GM12875 (cell line): ENCODE results near the gene MRPL49.

ENCODE experiments used
- H3K4me3 ChIP-seq: one replicate; pipeline ENCODE4 v1.5.1; 2011; ENCODE audit warnings: low read depth, low read length, control low read depth
- CTCF ChIP-seq: IDR thresholded peaks from 2 replicates; pipeline ENCODE4 v1.5.1; 2011; ENCODE audit warnings: low read depth, mild to moderate bottlenecking, control low read depth, inconsistent platforms, low read length, moderate library complexity, borderline replicate concordance; ENCODE audit not compliant: insufficient read depth

MRPL49 gene

GRCh38 chr11:65103476-65103875 lies 18.6 kb upstream of the MRPL49 start:
- no peak for TF ChIP-seq CTCF
- H3K4me3 ChIP-seq = no peak overlapping the region

- no peak for TF ChIP-seq CTCF
- no peak overlapping the region for H3K4me3 ChIP-seq
These were observed 17.5 kb upstream of the MRPL49 start for GRCh38 chr11:65104628-65105027.

GRCh38 chr11:65107078-65107477 lies 15.0 kb upstream of the MRPL49 start:
- TF ChIP-seq CTCF = no peak

GRCh38 chr11:65107751-65108468 lies 14.2 kb upstream of the MRPL49 start:
- H3K4me3 ChIP-seq = no peak overlapping the region
- TF ChIP-seq CTCF = no peak

More at GRCh38 chr11:65107078-65107477, 15.0 kb upstream of the MRPL49 start:
- no peak overlapping the region for H3K4me3 ChIP-seq

GRCh38 chr11:65108469-65109123 lies 13.5 kb upstream of the MRPL49 start:
- H3K4me3 ChIP-seq = no peak overlapping the region

GRCh38 chr11:65109231-65110198 lies 12.6 kb upstream of the MRPL49 start:
- H3K4me3 ChIP-seq = no peak overlapping the region
- TF ChIP-seq CTCF = no peak

More at GRCh38 chr11:65108469-65109123, 13.5 kb upstream of the MRPL49 start:
- TF ChIP-seq CTCF = no peak
